B cell (primary cell): Measurements from ENCODE around the gene IRX5. TPM values are rescaled to one million over a fixed set of nuclear protein-coding genes. Genes with fewer than 3 reads are reported as not detected.

Experiments used
- ATAC-seq: fragments of 200-7000 bp; cut with Tn5 transposase; one replicate; pipeline ENCODE4 v1.10.0; 2021; ENCODE audit warnings: low read depth, mild to moderate bottlenecking, moderate number of reproducible peaks, moderate library complexity
- CTCF ChIA-PET: fragments of 350-600 bp; sonication (Branson Sonifier 250); formaldehyde crosslinking; loops from one replicate; lab custom pipeline; 2021; ENCODE audit warnings: antibody characterized with exemption, inconsistent platforms; lab: Charles Lee
- POLR2A ChIA-PET: fragments of 350-600 bp; sonication (Branson Sonifier 250); formaldehyde crosslinking; loops from one replicate; lab custom pipeline; 2021; ENCODE audit warnings: antibody characterized with exemption; lab: Charles Lee
- DNase-seq: peaks from one replicate; pipeline ENCODE4 v3.0.0; 2013
- H2AFZ ChIP-seq: 2 replicates; pipeline ENCODE4 v1.6.1; 2012; ENCODE audit warnings: mild to moderate bottlenecking, low read depth, low read length; ENCODE audit not compliant: insufficient read depth, poor library complexity, severe bottlenecking
- H3K27ac ChIP-seq, 2 donors: 1 replicate in 1 of 2; 2 replicates in 1 of 2; pipeline ENCODE4 v1.5.1; 2012 to 2013; ENCODE audit warnings: low read length in 2 of 2, mild to moderate bottlenecking in 2 of 2, moderate library complexity in 1 of 2
- H3K27me3 ChIP-seq, 4 experiments: fragments of 200-600 bp in 1 of 4; sonication (generic) in 1 of 4; replicated peaks in 1 of 4; 1 replicate in 2 of 4; 2 replicates in 2 of 4; pipeline versions ENCODE4 v1.6.1 to v1.7.0; 2013 to 2016; ENCODE audit warnings: low read length in 3 of 4, mild to moderate bottlenecking in 2 of 4, mixed read lengths in 1 of 4, moderate library complexity in 1 of 4; ENCODE audit not compliant: insufficient read depth in 4 of 4, control insufficient read depth in 3 of 4; ENCODE audit errors: control extremely low read depth in 1 of 4
- H3K36me3 ChIP-seq, 2 experiments: replicated peaks in 1 of 2; 1 replicate in 1 of 2; 2 replicates in 1 of 2; pipeline versions ENCODE4 v1.6.1 to v1.7.1; 2013; ENCODE audit warnings: low read length in 1 of 2; ENCODE audit not compliant: insufficient read depth in 2 of 2, control insufficient read depth in 1 of 2; ENCODE audit errors: control extremely low read depth in 1 of 2, extremely low read depth in 1 of 2
- H3K4me1 ChIP-seq, 2 donors: fragments of 200-600 bp in 1 of 2; sonication (generic) in 1 of 2; 1 replicate in 1 of 2; 2 replicates in 1 of 2; pipeline versions ENCODE4 v1.5.1 to v1.6.1; 2013 to 2017; ENCODE audit warnings: low read length in 2 of 2; ENCODE audit not compliant: control insufficient read depth in 2 of 2, insufficient read depth in 2 of 2
- H3K4me2 ChIP-seq: replicated peaks from 2 replicates; pipeline ENCODE3; 2012; ENCODE audit warnings: mild to moderate bottlenecking, low read depth, low read length; ENCODE audit not compliant: poor library complexity, severe bottlenecking
- H3K4me3 ChIP-seq, 5 experiments: fragments of 200-600 bp in 1 of 5; sonication (generic) in 1 of 5; 1 replicate in 3 of 5; 2 replicates in 2 of 5; pipeline versions ENCODE4 v1.5.1 to v1.7.0; 2011 to 2016; ENCODE audit warnings: low read length in 4 of 5, mild to moderate bottlenecking in 4 of 5, low read depth in 2 of 5, control low read depth in 1 of 5, moderate library complexity in 1 of 5; ENCODE audit not compliant: insufficient read depth in 1 of 5; ENCODE audit errors: control extremely low read depth in 1 of 5, extremely low read depth in 1 of 5
- H3K79me2 ChIP-seq: fragments of 200-600 bp; sonication (generic); one replicate; pipeline ENCODE4 v1.6.0; 2016; ENCODE audit warnings: low read length; ENCODE audit not compliant: control insufficient read depth, insufficient read depth
- H3K9ac ChIP-seq: fragments of 200-600 bp; sonication (generic); 2 replicates; pipeline ENCODE4 v1.6.1; 2017; ENCODE audit warnings: mild to moderate bottlenecking, low read length, moderate library complexity
- H3K9me3 ChIP-seq, 3 donors: one replicate each; pipeline versions ENCODE4 v1.6.1 to v1.7.1; 2013; ENCODE audit warnings: low read length in 2 of 3; ENCODE audit not compliant: control insufficient read depth in 2 of 3, insufficient read depth in 1 of 3; ENCODE audit errors: control extremely low read depth in 1 of 3
- H4K20me1 ChIP-seq: 2 replicates; pipeline ENCODE4 v1.6.0; 2012; ENCODE audit warnings: mild to moderate bottlenecking, low read length; ENCODE audit not compliant: insufficient read depth, control insufficient read depth, poor library complexity, severe bottlenecking
- H3K27ac Mint-ChIP-seq: one replicate; pipeline ENCODE4 v1.8.0; 2021; ENCODE audit warnings: mixed read lengths
- H3K27me3 Mint-ChIP-seq: one replicate; pipeline ENCODE4 v1.8.0; 2021; ENCODE audit warnings: mixed read lengths
- H3K4me1 Mint-ChIP-seq: one replicate; pipeline ENCODE4 v1.8.0; 2021; ENCODE audit warnings: mixed read lengths
- H3K4me3 Mint-ChIP-seq: one replicate; pipeline ENCODE4 v1.8.0; 2021; ENCODE audit warnings: mixed read lengths
- H3K9me3 Mint-ChIP-seq: one replicate; pipeline ENCODE4 v1.8.0; 2022; ENCODE audit warnings: mixed read lengths; ENCODE audit not compliant: insufficient read depth
- CTCF ChIP-seq: fragments of 200-600 bp; IDR thresholded peaks from one replicate; pipeline ENCODE4 v1.8.0; 2022; ENCODE audit warnings: antibody characterized with exemption, mild to moderate bottlenecking
- EZH2 ChIP-seq: IDR thresholded peaks from 2 replicates; pipeline ENCODE4 v1.6.1; 2012; ENCODE audit warnings: borderline replicate concordance, low read depth, mild to moderate bottlenecking, moderate library complexity, low read length; ENCODE audit not compliant: insufficient read depth, poor library complexity, severe bottlenecking
- WGBS: methylation state at CpG from one replicate; pipeline ENCODE4 v1.1.5; 2013; ENCODE audit warnings: missing lambda C conversion rate; ENCODE audit not compliant: insufficient coverage; 5-methylcytosine and 5-hydroxymethylcytosine counted together
- intact Hi-C: fragments of 100-400 bp; cut with micrococcal nuclease; formaldehyde crosslinking; loops from one replicate; pipeline ENCODE4 v1.10.0; 2022
- polyA plus RNA-seq: library from polyadenylated mRNA; depleted of rRNA; stranded (reverse); fragments of >200 nt; gene quantifications from 2 replicates; pipeline ENCODE4 v1.2.3, GENCODE V29; 2012
- total RNA-seq, 2 donors: library from RNA; stranded (reverse); fragments of 120-200 nt in 1 of 2; gene quantifications; 1 replicate in 1 of 2; 2 replicates in 1 of 2; pipeline versions ENCODE4 v1.2.3 to v1.2.4, GENCODE V29; 2013 to 2022

IRX5 gene
- total and polyA plus RNA-seq, 2 donors (not counting 1 experiment from before 2014, with no cell fraction given): not detected

GRCh38 chr16:54953461-54953860 is 22.8 kb downstream of the IRX5 start:
- intact Hi-C loops: no loop called here
- Mint-ChIP-seq H3K9me3 (peaks cover 5% of the 10 kb centered on the region), H3K27ac (no peak overlapping the region), H3K27me3 (peaks cover 31% of the 10 kb centered on the region), H3K4me3 (no peak overlapping the region), H3K4me1 (no peaks in the 10 kb centered on the region)
- TF ChIP-seq EZH2 (no peak), CTCF (no peak)
- Histone ChIP-seq H2AFZ (no peak overlapping the region), H4K20me1 (no peaks in the 10 kb centered on the region), H3K27ac (no peak overlapping the region), H3K27me3 (peaks cover 0 to 11% (median 2%) of the 10 kb centered on the region in 4 experiments), H3K4me3 (no peak overlapping the region), H3K79me2 (no peaks in the 10 kb centered on the region), H3K9me3 (peaks cover 0 to 8% (median 0%) of the 10 kb centered on the region in 3 donors), H3K36me3 (no peaks in the 10 kb centered on the region), H3K9ac (no peak overlapping the region), H3K4me2 (no peak overlapping the region), H3K4me1 (no peaks in the 10 kb centered on the region)
- CTCF ChIA-PET: interaction anchor here (0.7 kb wide), 1 partner anchor 871 kb away, joined by 7 read pairs; no protein-coding TSS in a partner anchor
- POLR2A ChIA-PET: no interaction called here
- ATAC-seq (no peak), DNase-seq (no peak)
- 94% methylated on average over 3 of the region's 3 CpGs for WGBS

GRCh38 chr16:54954220-54954619 is 23.6 kb downstream of the IRX5 start:
- Mint-ChIP-seq H3K27ac (no peak overlapping the region), H3K27me3 (peaks cover 30% of the 10 kb centered on the region), H3K4me3 (no peak overlapping the region), H3K9me3 (no peaks in the 10 kb centered on the region), H3K4me1 (no peaks in the 10 kb centered on the region)
- ChIA-PET POLR2A (no interaction called here), CTCF (no interaction called here)
- ATAC-seq: no peak
- Histone ChIP-seq H2AFZ (no peak overlapping the region), H3K9ac (no peak overlapping the region), H3K79me2 (no peaks in the 10 kb centered on the region), H3K27ac (no peak overlapping the region), H3K36me3 (no peaks in the 10 kb centered on the region), H3K4me1 (no peaks in the 10 kb centered on the region), H3K27me3 (peaks cover 0 to 9% (median 2%) of the 10 kb centered on the region in 4 experiments), H3K4me2 (no peak overlapping the region), H4K20me1 (no peaks in the 10 kb centered on the region), H3K9me3 (peaks cover 0 to 8% (median 0%) of the 10 kb centered on the region in 3 donors), H3K4me3 (no peak overlapping the region)
- TF ChIP-seq EZH2 (no peak), CTCF (no peak)
- DNase-seq: no peak
- intact Hi-C loops: no loop called here
- no CpG with 5 or more reads among the region's 3 CpGs for WGBS
